EL (cell line): ENCODE results near the gene TSPAN8.
"Not testable (repeated sequence)": the region's sequence is repeated elsewhere in the genome, so short reads cannot be mapped to it uniquely, and the experiment has no call there.

Source experiments
- DNase-seq: peaks from one replicate; pipeline ENCODE4 v3.0.0-alpha.2; 2016

The TSPAN8 gene

GRCh38 chr12:71124835-71125460 is 32.9 kb downstream of the TSPAN8 start:
- DNase-seq, result no peak

GRCh38 chr12:71113148-71113547 is 44.7 kb downstream of the TSPAN8 start:
- DNase-seq, result not testable (repeated sequence)

- no peak for DNase-seq
Measured at GRCh38 chr12:71109834-71110233, 48.0 kb downstream of the TSPAN8 start.

DNA sequence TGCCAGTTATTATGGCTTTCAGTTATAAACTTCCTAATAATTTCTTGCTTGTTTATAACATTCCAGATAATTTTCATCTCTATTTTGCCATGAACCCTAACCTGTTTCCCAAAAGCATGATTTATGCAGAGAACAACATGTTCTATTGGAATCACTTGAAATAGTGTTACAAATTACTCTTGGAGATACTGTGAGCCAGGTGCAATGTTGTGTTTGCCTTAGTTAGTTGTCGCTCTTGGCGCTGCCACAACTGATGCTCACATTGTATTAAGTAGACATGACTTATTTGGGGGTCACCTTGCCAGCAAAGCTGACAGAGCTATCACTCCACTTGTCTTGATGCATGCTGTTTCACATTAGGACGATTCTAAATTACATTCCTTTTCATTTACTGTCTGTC is 49.4 kb downstream of the TSPAN8 start:
- DNase-seq, result no peak

DNA sequence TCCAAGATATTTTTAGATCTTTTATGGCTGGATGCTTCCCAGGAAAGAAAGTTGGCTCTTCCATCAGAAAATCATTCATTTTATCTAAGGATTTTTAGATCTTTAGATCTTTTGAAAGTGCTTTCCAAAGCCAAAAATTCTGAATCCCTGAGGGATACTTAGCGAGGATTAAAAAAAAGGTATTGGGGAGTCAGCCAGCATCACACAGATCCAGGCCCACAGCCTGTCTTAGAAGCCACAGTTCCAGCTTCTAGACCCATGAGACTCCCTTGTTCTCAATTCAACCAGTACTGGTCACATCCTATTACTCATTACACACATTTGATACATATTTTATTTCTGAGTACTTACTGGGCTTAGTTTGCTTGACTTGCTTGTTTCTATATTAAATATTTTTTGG is 49.9 kb downstream of the TSPAN8 start:
- DNase-seq, result no peak

GRCh38 chr12:71105956-71106355 is 51.8 kb downstream of the TSPAN8 start:
- DNase-seq, result no peak

- no peak for DNase-seq
Measured at GRCh38 chr12:71092290-71092689, 65.5 kb downstream of the TSPAN8 start.

DNA sequence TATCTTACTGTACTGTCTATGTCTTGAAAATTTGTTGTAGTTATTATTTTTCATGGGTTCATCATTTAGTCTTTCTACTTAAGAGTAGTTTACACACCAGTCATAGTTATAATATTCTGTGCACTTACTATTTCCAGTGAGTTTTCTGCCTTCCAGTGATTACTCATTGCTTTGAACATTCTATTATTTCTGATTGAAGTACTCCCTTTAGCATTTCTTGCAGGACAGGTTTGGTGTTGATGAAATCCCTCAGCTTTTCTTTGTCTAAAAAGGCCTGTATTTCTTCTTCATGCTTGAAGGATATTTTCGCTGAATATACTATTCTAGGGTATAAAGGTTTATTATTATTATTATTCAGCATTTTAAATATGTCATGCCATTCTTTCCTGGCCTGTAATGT is 66.8 kb downstream of the TSPAN8 start:
- DNase-seq, result no peak

DNA sequence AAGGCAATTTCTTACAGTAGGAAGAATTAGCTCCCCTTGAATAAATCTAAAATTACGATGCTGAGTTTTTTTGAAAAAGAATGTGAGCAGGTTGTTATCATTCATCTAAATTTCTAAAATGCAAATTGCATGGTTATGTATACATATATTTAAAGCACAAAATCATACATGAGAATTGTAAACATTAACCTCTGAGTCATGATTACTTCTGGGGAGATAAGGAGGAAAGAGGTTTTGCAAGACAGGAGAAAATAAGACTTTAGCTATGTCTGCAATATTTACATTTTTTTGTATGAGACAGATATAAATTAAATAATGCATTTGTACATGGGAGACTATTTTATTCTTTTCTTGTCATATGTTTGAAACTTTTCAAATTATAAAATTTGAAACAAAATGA is 72.2 kb downstream of the TSPAN8 start:
- no peak for DNase-seq

DNA sequence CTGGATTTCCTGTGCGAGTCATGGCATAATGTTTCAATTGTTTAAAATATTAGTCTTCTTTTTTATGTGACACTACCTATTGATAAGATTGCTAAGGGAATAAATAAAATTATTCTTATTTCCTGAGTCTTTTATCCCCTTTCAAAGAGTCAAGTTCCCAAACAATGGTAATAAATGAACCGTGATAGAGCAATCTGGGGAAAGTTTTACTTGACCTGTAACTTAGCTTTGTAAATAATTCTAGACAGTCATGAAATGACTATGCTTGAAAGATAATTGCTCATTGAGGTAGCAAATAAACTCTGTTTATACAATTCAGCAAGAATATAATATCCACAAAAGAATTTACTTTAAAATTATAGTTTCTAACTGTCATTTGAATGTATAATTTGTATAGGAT is 82.1 kb downstream of the TSPAN8 start:
- DNase-seq, result no peak
